ACC112 (cell line): Measurements from ENCODE around the gene ATP7B.

ENCODE experiments used
- H2AFZ ChIP-seq: fragments of 200-600 bp; sonication (generic); one replicate; pipeline ENCODE4 v1.6.0; 2017; ENCODE audit warnings: antibody characterized with exemption, low read length; ENCODE audit not compliant: unreplicated experiment
- H3K27ac ChIP-seq: fragments of 200-600 bp; sonication (generic); 2 replicates; pipeline ENCODE4 v1.5.1; 2014; ENCODE audit warnings: low read depth, mild to moderate bottlenecking, antibody characterized with exemption, low read length, moderate library complexity
- H3K27me3 ChIP-seq: fragments of 200-600 bp; sonication (generic); 2 replicates; pipeline ENCODE4 v1.6.1; 2014; ENCODE audit warnings: mild to moderate bottlenecking, antibody characterized with exemption, low read length, moderate library complexity, mixed read lengths; ENCODE audit not compliant: insufficient read depth
- H3K36me3 ChIP-seq: fragments of 200-600 bp; sonication (generic); 2 replicates; pipeline ENCODE4 v1.6.1; 2016; ENCODE audit warnings: mild to moderate bottlenecking, antibody characterized with exemption, low read length, moderate library complexity, mixed read lengths; ENCODE audit not compliant: insufficient read depth
- H3K4me1 ChIP-seq: fragments of 200-600 bp; sonication (generic); one replicate; pipeline ENCODE4 v1.6.1; 2016; ENCODE audit warnings: low read length, mixed read lengths; ENCODE audit not compliant: insufficient read depth, unreplicated experiment, control insufficient read depth
- H3K4me3 ChIP-seq: fragments of 200-600 bp; sonication (generic); 2 replicates; pipeline ENCODE4 v1.5.1; 2014; ENCODE audit warnings: mild to moderate bottlenecking, low read depth, low read length
- H3K79me2 ChIP-seq: fragments of 200-600 bp; sonication (generic); one replicate; pipeline ENCODE4 v1.6.0; 2016; ENCODE audit warnings: low read length; ENCODE audit not compliant: control insufficient read depth, unreplicated experiment, insufficient read depth

Gene ATP7B

DNA sequence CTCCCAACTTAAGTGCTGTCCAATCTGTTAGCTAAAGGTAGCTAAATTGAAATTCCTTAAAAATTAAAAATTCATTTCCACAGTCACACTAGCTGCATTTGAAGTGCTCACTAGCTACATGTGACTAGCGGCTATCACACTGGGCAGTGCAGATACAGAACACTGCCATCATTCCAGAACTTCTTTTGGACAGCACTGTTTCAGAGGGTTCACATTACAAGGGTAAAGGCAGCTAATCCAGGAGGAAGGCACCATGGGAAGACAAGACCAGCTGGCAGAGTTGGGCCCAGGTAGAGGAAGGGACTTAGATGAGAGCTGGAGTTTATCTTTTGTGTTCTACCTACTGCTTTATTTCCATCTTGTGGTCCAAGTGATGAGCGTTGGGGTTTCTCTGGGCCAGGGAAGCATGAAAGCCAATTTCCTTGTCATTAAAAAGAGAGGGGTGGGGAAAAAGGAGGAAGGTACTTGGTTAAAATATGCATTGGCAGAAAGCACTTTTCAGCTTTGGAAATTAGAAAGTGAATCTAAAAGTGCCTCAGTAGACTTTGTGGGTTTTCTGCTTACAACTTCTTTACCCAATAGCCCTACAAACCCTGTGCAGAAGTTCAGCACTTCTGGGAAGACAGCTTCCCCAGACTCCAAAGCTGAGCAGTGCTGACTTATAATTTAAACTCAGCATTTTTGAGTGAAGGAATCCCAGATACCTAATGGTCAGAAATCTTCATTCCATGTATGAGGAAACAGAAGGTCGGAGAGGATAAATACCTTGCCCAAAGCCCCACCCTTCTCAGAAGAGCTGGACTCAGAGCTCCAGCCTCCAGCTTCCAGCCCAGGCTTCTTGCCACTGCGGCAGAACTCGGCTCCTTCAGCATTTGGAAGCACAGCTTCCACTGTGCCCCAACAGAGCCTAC is 49.5 kb downstream of the ATP7B start:
- H3K27me3 ChIP-seq: no peaks in the 10 kb centered on the region
- no peaks in the 10 kb centered on the region for H3K36me3 ChIP-seq
- no peaks in the 10 kb centered on the region for H3K79me2 ChIP-seq
- H2AFZ ChIP-seq: no peak overlapping the region
- H3K4me3 ChIP-seq: no peak overlapping the region
- no peaks in the 10 kb centered on the region for H3K4me1 ChIP-seq
- no peak overlapping the region for H3K27ac ChIP-seq

DNA sequence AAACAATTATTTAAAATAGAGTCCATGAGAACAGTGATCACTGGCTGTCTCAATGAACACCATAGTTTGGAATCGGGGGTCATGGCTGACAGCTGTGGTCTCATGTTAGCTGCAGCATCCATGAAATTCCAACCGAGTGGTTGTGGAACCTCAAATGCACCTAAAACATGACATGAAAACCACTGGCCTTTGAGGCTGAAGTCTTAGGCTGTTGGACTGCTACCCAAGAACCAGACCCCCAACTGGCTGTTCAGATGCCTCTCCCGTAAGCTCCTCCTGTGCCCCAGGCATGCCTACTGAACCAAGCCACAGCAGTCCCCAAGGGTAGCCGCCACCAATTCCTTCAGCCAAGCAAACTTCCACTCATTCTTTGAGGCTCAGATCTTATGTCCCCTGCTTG is 50.5 kb downstream of the ATP7B start:
- no peaks in the 10 kb centered on the region for H3K27me3 ChIP-seq
- H3K79me2 ChIP-seq: no peaks in the 10 kb centered on the region
- no peak overlapping the region for H2AFZ ChIP-seq
- no peak overlapping the region for H3K4me3 ChIP-seq
- no peak overlapping the region for H3K27ac ChIP-seq
- no peaks in the 10 kb centered on the region for H3K36me3 ChIP-seq
- H3K4me1 ChIP-seq: no peaks in the 10 kb centered on the region

DNA sequence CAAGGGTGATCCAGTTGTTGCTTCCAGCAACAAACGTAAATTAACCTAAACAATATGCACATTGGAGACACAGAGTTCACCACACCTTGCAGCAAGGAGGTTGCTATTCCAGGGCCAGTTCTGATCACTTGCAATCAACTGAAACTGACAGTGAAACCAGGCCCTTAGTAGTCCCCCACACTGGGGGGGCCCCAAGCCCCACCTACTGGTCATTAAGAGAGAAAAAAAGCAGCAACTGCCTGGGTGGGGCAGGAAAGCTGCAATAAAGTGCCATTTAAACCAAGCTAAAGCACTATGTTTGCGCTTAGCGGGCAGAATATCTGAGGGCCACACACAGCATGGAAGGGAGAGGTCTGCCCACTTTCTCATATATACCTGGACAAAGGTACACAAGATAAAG is 51.5 kb downstream of the ATP7B start:
- no peak overlapping the region for H2AFZ ChIP-seq
- H3K27ac ChIP-seq: no peak overlapping the region
- H3K79me2 ChIP-seq: no peaks in the 10 kb centered on the region
- no peaks in the 10 kb centered on the region for H3K27me3 ChIP-seq
- H3K36me3 ChIP-seq: no peaks in the 10 kb centered on the region
- H3K4me3 ChIP-seq: no peak overlapping the region
- H3K4me1 ChIP-seq: no peaks in the 10 kb centered on the region

DNA sequence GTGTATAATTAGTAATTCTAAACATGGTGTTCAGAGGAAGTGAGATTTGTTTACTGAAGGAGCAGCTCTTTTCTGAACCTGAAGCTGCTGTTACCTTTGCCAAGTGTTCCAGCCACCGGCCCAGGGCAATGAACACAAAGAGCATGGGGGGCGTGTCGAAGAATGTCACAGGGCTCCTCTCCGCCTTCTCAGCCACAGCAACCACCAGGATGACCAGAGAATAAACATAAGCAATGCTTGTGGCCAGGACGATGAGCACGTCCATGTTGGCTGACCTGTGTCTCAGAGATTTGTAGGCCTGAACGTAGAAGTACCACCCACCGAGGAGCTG is 53.1 kb downstream of the ATP7B start:
- Histone ChIP-seq H3K79me2 (no peaks in the 10 kb centered on the region), H2AFZ (no peak overlapping the region), H3K4me1 (no peaks in the 10 kb centered on the region), H3K4me3 (no peak overlapping the region), H3K27ac (no peak overlapping the region), H3K36me3 (no peaks in the 10 kb centered on the region), H3K27me3 (no peaks in the 10 kb centered on the region)

DNA sequence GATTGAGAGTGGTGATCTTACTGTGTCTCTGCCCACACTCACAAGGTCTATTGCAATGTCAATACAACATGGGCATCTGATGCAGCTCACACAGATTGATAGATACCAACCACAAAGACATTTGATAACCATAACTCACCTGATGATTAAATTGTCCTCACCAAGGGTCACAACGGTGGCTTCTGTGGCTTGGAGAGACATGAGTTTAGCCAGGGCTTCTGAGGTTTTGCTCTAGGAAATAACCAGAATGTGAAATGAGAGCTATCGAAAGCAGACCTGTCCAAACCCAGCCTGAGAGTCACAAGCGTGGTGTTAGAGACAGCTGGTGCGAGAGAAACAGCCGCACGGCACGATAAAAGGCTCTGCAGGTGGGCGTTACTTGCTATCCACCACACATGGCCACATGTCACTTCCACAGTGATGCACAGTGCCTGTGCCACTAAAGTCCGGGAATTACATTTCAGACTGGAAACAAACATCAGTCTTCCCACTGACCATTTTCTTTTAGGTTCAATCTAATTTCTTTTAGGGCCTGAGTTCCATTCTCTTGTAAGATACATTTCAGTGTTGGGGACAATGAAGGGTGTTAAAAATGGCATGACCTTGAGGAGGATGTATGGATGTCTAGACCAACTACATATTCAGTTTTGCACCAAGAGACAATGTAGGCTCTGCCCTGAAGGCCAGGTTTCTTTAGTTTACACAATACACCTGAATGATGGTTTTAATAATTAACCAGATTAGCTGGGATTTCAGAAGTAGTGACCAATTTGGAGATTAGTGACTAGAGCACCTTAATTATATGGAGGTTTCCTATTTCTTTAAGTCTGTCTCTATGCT is 53.7 kb downstream of the ATP7B start:
- Histone ChIP-seq H3K4me1 (no peaks in the 10 kb centered on the region), H2AFZ (no peak overlapping the region), H3K27ac (no peak overlapping the region), H3K4me3 (no peak overlapping the region), H3K27me3 (peaks cover 2% of the 10 kb centered on the region; the same call in 1 of the 2 replicates), H3K79me2 (no peaks in the 10 kb centered on the region), H3K36me3 (no peaks in the 10 kb centered on the region)

DNA sequence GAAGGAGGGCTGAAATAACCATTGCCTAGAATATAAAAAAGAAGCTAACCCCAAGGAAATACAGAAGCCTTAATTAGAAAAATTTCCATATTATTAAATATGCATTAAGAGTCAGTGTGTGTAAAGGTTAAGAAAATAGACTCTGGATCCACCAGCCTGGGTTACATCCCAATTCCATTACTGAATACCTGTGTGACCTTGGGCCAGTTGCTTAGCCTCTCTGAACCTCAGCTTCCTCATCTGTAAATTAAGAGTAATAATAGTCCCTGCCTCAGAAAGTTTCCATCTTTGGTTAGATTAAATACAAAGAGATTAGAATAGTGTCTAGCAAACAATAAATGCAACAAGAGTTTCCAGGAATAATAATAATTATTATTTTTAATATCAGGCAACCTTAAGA is 54.5 kb downstream of the ATP7B start:
- Histone ChIP-seq H3K4me1 (no peaks in the 10 kb centered on the region), H3K27ac (no peak overlapping the region), H3K79me2 (no peaks in the 10 kb centered on the region), H2AFZ (no peak overlapping the region), H3K27me3 (peaks cover 6% of the 10 kb centered on the region; the same call in 1 of the 2 replicates), H3K4me3 (no peak overlapping the region), H3K36me3 (no peaks in the 10 kb centered on the region)

DNA sequence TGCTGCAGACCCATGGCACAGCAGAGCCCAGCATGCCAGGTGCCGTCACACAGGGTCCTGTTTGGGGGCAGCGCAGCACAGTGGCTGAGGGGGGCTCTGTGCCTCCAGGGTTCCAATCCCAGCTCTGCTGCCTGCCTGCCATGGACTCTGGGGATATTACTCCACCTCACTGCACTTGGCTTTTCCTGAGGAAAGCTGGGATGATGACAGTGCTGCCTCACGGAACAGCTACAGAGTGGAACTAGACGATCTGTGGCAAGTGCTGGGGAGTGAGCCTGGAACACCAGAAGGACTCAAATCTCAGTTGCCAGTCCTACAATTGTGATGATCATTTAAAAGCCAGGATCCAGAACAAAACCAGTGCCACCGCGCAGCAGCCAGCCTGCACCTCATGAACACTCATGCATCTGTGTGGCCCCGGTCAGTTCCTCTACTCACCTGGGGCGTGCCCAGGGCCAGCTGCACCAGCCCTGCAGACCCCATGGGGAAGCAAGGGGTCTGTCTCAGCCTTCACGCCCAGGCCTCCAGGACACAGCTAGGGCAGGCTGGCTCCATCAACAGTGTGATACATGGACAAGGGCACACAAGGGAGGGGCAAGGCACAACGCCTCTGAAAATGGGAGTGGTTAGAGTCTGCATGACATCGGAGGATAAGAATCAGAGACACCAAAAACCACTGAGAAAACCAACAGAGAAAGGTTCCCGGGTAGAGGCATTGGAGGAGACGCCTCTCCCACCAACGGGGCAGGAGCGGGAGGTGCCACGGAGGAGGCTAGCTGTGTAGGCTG is 55.2 kb downstream of the ATP7B start:
- Histone ChIP-seq H3K27ac (no peak overlapping the region), H3K4me1 (no peaks in the 10 kb centered on the region), H3K79me2 (no peaks in the 10 kb centered on the region), H2AFZ (no peak overlapping the region), H3K27me3 (peaks cover 11% of the 10 kb centered on the region), H3K4me3 (no peak overlapping the region), H3K36me3 (no peaks in the 10 kb centered on the region)

DNA sequence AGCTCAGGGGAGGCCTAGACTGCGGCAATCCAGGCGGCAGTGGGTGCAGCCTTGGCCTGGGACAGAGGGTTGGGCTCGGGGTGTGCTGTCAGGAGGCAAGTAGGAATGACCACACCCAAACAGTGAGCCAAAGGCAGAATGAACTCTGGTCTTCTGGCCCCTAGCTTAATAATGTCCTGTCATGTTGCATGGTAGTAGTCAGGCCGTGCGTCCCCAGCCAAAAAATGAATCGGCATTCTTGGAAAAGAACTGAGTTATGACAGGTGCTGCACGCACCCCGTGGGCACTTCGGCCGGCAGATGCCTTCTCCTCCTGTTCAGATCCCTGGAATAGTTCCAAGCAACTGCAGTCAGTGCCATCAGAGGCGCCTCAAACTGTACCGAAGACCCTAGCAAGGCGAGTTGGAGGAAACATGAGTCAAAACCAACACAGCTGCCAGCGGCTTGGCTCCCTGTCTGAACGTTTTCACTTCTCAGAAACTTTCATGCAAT is 55.9 kb downstream of the ATP7B start:
- Histone ChIP-seq H3K36me3 (no peaks in the 10 kb centered on the region), H3K4me3 (no peak overlapping the region), H3K27me3 (peaks cover 18% of the 10 kb centered on the region), H3K4me1 (no peaks in the 10 kb centered on the region), H3K27ac (no peak overlapping the region), H2AFZ (no peak overlapping the region), H3K79me2 (no peaks in the 10 kb centered on the region)

DNA sequence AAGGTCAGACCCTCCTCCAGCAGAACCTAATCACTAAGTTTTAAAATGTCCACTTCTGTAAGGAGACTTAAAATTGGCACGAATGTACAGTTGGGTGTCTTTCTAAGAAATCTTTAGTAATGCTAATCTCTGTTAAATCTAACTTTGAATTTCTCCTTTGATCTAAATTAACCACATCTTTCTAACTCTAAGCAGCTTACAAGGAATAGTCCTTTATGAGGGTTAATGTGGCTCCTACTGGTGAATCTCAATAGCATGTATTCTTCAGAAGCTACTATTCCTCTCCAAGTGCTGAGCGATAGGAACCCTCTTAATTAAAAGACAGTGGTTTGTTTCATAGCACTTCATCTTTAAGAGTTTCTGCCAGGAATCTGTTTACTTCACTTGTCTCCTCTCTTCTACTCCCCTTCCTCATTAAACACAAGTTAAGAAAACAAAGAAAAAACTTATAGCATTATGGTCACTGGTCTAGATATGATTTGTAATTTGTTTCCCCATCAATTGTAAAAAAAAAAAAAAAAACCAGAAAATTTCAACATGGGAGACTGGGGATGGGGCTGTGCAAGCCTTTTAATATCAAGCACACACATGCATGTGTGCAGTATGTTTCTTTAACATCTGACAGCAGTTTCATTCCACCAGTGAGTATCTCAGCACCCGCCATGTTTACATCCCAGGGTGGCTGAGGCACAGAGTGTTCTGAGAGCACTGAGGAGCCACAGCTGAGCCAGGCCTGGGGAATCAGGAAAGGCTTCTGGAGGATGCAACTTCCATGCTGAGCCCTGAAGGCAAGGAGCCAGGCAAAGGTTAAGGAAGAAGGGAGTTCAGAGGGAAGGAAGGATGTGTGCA is 57.7 kb downstream of the ATP7B start:
- Histone ChIP-seq H2AFZ (no peak overlapping the region), H3K27me3 (peaks cover 19% of the 10 kb centered on the region), H3K4me3 (no peak overlapping the region), H3K27ac (no peak overlapping the region), H3K79me2 (no peaks in the 10 kb centered on the region), H3K36me3 (no peaks in the 10 kb centered on the region), H3K4me1 (no peaks in the 10 kb centered on the region)

DNA sequence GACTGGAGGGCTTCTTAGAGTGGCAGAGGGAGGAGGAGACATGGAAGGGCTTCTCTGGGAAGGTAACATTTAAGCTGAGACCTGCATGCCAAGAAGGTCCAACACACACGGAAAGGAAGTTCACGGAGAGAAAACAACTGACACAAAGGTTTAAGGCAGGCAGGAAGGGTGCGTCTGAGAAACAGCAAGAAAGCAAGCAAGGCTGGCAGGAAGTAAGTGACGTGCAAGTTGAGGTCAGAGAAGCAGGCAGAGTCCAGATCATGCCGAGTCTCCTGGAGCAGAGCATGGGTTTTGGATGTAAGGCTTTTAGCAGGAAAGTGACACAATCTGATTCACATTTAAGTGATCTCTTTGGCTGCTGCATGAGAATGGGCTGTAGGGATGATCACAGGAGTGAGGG is 60.5 kb downstream of the ATP7B start:
- Histone ChIP-seq H3K79me2 (no peaks in the 10 kb centered on the region), H3K4me3 (no peak overlapping the region), H2AFZ (no peak overlapping the region), H3K27ac (no peak overlapping the region), H3K4me1 (no peaks in the 10 kb centered on the region), H3K36me3 (no peaks in the 10 kb centered on the region), H3K27me3 (peaks cover 19% of the 10 kb centered on the region)
